NCI-H2227 (cell line): ENCODE results near the gene GRXCR2.
"Not testable (repeated sequence)": the region's sequence is repeated elsewhere in the genome, so short reads cannot be mapped to it uniquely, and the experiment has no call there.

ENCODE experiments used
- DNase-seq: peaks from one replicate; lab custom pipeline; 2025; ENCODE audit not compliant: unreplicated experiment; lab: John Stamatoyannopoulos, UW

GRXCR2 gene

DNA sequence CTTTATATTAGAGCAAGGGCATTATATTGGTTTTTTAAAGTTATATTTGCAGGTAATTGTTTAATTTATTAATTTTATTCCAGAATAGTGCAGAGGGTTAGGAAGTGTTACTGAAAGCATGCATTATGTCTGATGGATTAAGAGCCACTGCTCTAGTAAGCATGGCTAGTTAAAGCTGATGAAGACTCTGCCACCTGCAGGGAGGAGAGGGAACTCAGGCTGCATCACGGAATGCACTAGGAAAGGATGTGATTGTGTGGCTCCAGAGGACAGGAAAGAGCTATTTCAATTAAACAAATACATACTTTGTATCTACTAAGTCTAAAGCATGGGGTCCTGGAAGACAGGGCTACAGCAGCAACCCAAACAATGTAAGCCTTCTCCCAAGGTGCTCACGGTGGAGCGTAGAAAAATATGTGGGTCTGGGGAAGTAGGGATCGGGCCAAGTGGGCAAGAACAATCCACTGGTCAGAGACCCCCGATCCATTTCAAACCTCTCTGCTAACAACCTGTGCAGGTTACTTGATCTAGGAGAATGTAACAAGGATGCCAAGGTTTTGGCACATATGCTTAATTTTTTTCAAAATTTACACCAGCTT lies 15.3 kb upstream of the GRXCR2 start:
- DNase-seq, result peak; percentile 42

DNA sequence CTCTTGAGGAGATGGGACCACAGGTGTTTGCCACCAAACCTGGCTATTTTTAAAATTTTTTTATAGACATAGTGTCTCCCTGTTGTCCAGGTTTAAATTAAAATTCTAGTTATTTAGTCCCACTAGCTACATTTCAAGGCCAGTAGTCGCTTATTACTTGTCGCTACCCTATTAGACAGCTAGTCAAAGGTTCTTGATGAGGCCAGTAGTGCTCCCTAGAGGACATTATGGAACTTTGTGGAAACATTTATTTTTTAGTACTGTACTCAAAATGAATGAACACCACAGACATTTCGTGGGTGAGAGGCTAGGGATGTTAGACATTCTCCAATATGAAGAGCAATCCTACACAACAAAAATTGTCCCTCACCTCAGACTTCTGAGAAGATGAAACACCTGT lies 14.4 kb upstream of the GRXCR2 start:
- no peak for DNase-seq

DNA sequence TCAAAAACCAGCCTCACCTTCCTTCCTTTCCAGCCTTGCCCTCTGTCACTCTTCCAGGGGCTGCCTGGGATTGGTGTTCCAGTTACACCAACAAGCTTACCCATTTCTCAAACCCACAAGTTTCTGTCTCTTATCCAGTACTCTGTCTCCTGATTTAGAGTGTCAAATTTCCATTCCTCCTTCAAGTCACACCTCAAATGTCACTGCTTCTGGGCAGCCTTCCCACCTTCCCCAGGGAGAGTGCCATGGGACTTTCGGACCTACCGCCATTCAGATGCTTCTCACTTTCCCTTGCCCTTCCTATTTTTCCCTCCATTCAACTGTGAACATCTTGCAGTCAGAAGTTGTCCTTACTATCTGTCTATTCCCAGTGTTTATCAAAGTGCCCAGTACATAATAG lies 2.0 kb upstream of the GRXCR2 start:
- no peak for DNase-seq

DNA sequence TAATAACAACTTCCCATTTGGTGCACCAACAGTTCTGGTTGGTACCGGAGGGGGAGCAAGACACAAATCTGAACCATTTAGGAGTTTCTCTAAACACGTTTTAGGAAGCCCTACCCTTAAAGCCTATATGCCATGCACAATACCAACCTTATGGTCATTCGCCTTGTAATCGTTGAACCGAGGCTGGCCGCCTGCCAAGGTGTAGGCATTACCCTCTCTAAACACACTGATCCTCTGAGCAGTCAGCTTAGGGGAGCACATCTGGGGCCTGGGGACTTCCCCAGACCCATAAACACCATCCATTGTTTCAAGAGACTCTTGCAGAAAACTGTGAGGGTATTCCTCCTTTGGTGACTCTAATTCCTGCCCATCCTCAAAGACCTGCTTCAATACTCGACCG lies 328 bp downstream of the GRXCR2 start:
- DNase-seq, result no peak

DNA sequence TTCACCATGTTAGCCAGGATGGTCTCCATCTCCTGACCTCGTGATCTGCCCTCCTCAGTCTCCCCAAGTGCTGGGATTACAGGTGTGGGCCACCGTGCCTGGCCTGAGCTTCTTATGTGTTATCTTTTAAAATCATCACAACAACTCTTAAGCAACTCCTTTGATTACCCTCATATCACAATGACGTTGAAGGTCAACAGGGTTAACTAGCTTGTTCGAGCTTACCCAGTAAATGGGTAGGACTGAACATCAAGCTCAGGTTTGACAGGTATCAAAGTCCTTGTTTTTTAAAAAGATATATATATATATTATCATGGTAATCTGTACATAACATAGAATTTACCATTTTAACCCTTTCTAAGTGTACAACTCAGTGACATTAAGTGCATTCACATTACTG lies 3.1 kb downstream of the GRXCR2 start:
- DNase-seq, result no peak

DNA sequence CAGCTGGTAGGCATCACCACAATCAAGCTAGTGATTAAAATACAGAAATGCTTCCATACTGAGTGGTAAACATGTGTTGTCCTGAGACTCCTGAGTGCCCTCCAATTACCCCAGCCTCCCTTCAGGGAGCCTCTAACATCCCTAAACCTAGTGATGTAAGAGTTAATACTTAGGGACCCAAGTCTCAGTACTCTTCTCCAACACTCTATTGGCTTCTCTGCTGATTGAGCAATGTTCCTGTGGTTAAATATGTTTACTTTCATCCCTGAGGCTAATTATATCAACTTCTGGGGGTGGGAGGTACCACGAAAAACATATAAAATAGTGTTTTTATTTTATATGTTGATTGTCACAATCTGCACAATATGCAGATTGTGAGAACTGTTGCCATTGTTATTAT lies 5.0 kb downstream of the GRXCR2 start:
- DNase-seq, result no peak

DNA sequence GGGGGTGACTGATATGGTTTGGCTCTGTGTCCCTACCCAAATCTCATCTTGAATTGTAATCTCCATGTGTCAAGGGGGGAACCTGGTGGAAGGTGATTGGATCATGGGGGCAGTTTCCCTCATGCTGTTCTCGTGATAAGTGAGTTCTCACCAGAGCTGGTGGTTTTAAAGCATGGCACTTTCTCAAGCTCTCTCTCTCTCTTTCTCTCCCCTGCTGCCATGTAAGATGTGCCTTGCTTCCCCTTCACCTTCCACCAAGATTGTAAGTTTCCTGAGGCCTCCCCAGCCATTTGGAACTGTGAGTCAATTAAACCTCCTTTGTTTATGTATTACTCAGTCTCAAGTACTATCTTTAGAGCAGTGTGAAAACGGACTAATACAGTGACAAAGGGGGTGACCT lies 8.4 kb downstream of the GRXCR2 start:
- DNase-seq, result not testable (repeated sequence)

DNA sequence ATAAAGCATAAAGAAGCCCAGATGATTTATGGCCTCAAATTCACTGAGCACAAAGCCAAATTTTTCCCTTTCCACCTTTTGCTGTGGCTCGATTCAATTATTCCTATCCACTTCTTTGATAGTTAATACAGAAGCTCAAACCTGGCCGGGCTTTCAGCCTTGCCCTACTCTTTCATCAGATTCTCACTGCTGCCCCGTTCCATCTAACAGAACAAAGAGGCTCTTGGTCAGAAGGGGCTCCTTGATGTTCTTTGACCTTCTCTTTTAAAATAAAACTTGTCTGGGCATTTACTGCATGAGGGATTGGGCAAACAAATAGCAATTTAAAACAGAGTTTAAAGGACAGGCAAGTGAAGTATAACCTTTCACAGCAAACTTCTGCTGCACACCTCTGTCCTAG lies 9.8 kb downstream of the GRXCR2 start:
- peak; percentile 1 for DNase-seq

DNA sequence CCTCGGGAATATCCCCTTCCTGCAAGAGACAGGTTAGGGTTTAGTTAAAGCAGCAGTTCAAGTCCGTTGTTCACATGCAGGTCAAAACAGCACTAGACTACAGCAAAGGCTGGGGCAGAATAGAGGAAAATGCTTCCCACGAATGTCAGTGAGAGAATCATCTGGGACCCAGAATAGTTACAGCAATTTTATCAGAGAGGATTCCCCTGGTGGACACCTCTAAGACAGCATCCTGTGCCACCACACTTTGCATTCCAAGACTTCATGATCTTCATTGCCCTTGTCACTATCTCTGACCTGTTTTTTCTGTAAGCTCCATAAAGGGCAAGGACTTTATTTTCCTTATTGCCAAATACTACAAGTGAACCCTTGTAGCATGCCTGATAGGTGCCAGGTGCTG lies 12.9 kb downstream of the GRXCR2 start:
- DNase-seq, result peak; percentile 17

DNA sequence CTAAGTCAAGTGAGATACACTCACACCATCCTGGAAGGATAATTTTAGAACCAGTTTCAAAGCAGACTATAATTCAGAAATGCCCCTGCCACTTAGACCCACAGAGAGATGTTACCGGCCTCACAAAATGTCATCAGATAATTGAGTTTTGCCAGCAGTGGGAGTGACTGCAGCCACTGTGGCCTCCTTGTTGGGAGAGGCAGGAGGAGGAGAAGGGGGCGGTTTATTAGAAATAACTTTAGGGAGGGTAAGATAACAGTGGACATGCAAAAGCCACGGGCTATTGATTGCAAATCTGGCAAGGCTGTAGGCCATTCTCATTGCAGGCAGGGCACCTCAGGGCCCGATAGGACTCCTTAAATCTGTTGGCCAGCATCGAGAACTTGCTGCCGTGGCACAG lies 13.4 kb downstream of the GRXCR2 start:
- peak; percentile 47 for DNase-seq

DNA sequence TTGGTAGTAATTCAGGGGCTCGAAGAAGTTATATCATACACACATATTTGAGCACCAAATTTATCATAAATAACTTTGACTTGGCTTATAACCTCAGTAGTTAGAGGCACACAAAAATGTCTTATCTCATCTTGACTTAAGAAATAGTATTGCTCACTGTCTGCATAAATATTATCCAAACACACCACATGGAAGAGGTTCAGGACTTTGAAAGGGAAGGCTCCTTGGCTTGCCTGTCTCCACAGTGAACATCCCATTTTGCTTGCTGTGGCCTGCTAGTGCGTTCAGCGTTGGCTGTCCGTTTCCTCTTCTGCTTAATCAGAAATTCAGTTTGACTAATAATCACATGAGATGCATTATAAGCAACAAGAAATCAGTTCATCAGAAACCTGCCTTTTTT lies 13.9 kb downstream of the GRXCR2 start:
- DNase-seq, result no peak

DNA sequence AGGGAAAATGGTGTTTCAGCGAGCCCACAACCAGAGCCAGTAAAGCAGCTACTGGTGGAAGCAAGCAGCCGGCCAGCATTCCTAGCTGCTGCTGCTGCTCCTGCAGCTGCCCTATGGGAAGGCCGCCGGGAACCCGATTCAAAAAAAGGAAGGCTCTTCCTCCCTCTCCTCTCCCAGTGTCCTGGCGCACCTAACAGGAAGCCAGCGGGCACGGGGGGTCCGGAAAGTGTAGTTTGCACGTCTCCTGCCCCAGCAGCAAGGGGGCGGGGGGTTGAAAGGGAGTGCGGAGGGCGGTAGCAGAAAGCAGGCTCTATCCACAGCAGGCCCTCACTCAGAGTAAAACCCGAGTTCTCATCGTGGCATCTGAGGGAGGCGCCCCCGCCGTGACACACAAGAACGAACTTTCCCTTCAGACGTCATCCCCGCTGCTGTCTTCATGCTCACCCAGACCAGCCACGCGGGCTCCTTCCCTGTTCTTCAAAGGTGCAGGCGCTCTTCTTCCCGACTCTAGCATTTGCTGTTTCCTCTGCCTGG lies 16.5 kb downstream of the GRXCR2 start:
- DNase-seq, result peak; percentile 39

DNA sequence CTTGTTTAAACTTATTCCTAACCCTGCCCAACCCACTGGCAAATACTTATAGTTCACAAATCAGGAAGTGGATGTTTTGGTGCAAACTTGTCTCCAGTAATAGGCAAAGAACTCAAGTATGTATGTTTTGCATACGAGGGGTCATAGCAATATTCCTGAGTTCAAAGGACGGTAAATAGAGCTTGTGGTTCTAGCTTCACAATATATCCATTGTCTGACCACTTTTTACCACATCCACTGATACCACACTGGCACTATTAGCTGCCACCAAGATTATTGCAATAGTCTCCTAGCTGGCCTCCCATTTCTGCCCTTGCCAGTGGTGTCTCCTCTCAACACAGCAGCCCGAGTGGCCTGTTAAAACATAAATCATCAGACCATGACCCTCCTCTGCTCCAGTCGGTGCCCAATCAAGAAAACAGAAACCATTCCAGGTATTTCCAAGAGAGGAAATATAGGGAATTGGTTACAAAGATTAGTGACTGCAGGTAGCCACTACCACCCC lies 17.0 kb downstream of the GRXCR2 start:
- DNase-seq, result peak; percentile 36

DNA sequence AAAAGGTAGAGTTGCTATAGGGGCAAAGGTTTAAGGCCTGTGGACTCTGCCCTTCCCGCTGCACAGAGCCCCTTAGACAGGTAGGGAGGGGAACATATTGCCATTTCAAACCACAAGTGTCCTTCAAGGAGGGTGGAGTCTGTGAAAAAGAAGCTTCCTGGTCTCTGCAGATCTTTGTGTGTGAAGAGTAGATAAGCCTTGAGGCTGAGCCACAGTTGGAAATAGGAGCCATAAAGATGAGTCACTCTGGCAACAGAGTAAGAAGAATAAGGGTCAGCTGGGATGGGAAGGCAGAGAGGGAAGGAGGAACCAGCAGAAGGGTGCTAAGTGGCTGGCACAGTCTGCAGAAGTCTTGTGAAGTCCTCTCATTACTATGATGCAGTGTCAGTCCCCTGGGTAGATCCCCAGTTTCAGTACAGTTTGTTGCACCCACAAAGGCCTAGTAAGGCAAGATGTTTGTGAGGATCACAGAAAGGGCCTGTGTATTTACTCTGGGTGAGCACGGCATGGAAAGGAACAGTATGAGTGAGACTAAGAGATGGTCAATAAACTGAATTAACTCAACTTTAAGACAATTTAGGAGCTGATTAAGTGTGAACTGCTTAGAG lies 18.1 kb downstream of the GRXCR2 start:
- no peak for DNase-seq

DNA sequence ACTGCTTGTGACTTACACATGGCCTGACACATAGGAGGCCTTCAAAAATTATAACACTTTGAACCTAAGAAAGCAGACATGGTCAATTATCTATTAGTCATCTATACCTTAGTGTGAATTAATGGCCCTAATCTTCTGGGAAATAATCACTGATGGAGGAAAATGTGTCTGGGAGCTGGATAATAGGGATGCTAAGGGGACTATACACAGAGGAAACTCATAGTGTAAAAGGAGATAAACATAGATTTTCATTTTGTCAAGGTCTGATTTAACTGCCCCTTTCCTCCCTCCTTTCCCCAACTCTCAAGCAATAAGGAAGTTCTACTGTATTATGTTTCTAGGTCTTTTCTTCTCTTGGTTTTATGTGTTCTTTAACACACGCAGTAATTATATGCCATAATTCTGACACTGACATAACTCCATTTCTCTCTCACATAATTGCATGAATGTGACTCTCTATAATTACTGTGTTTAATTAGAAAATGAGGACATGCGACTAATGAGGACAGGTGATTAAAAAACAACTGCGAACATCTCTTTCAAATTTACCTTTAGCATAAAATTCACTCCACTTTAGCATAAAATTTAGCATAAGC lies 18.9 kb downstream of the GRXCR2 start:
- DNase-seq, result no peak

DNA sequence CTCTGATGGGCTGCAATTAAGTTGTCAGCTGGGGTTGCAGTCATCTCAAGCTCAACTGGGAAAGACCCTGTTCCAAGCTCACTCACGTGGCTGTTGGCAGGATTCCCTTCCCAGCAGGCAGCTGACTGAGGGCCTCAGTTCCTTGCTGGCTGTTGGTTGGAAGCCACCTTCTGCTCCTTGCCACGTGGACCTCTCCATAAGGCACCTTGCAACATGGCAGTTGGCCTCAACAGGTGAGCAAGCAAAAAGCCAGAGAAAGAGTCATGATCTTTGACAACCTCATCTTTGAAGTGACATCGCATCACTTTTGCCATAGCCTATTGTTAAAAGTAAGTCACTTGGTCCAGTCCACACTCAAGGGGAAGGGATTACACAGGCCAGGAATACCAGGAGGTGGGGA lies 19.8 kb downstream of the GRXCR2 start:
- DNase-seq, result no peak

DNA sequence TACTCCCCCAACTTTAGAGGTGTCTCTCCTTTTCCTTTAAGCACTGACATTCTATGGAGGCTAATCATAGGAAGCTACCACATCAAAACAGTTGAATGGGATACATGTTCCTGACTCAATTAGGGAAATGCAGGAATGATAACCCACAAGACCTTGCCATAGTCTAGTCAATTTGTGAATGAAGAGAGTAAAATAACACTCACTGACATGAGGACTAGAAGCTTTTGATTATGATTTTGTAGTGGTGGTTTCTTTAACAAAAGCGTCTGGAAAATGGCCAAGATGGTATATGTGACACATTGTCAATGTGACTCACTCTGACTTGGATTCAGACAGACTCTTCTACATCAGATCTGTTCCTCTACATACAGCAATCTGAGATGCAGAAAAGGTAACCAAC lies 24.0 kb downstream of the GRXCR2 start:
- DNase-seq, result no peak

DNA sequence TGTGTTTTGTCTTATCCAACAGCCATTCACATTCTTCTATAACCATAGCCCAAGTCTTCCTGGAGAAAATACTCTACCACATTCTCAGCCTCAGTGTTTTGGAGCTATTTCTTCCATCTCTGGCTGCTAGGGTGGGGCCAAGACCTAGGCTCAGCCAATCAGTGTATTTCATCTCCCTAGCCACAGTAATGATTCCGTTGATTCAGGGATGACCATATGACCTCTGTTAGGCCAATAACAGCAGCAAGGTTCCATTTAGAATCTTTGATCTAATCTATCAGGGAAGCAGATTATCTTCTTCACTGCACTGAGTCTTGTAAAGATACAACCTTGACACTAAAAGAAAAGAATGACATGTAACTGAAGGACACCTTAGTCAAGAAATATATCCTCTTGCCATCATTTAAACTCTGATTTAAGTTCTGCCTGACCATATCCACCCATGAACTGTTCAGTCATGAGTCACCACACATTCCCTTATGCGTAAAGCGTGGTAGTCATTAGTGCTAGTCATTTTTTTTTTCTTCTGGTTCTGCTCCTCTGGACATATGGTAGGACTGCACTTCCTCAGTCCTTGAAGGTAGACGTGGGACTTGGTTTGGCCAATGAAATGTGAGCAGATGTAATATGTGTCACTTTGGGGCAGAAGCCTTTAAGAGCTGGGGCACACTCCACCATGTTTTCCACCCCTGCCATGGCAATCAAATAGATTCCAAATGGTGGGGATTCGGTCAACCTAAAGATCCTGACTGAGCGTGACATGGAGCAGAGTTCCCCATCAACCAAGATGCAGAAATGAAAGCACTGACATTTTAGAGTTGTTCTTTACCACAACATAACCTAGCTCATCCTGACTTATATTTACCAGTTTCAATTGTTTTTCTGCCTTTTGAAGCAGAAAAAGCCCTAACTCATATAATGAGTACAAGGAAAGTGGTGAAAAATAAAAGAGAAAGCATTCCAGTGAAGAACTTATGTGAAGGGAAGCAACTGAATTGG lies 25.0 kb downstream of the GRXCR2 start:
- DNase-seq, result no peak

DNA sequence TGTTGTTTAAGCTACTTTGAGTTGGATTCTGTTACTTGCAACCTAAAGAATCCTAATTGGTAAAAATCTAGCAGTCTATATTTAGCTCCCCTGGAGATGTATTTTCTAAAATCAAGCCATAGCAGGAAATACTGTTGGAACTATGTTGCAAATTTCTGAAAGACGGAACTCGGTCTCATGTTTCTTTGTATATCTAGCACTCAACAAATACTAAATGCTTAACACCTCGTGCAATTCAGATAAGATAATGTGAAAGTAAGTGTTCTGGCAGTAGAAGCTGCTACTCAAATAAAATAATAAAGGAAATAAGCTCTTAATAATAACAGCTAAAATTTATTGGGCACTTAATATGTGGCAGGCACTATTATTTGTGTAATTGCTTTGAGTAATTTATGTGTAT lies 26.7 kb downstream of the GRXCR2 start:
- no peak for DNase-seq

DNA sequence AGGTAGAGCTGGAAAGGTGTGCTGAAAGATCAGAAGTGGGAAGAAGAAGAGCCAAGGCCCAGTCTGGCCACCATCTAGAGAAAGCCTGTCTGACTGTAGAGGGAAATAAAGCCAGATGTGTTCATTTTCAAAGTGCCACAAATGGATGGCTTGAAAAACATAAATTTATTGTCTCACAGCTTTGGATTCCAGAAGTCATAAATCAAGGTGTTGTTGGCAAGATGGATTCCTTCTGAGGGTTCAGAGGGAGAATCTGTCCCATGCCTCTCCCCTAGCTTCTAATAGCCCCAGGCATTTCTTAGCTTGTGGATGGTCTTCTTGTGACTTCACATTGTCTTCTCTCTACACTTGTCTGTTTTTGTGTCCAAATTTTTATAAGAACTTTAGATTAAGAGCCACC lies 31.5 kb downstream of the GRXCR2 start:
- no peak for DNase-seq

DNA sequence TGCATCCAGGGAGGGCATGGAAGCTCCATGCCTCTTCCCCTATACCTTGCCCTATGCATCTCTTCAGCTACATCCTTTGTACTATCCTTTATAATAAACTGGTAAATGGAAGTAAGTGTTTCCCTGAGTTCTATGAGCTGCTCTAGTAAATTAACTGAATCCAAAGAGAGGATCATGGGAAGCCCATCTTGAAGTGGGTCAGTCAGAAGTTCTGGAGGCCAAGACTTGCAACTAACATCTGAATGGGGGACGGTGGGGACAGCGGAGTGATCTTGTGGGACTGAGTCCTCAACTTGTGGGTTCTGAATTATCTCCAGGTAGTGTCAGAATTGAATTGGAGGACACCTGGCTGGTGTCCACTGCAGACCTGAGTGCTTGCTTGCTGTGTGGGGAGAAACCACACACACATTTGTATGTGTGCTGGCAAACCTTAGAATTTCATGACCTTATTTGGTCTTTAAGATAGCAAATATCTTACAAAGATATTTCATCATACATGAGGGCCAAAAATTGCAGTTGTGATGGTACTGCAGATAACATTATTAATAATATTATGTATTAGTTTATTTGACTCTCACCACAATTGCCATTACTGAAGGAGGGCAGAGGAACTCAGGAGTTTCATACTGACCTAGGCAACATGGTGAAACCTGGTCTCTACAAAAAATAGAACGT lies 32.2 kb downstream of the GRXCR2 start:
- DNase-seq, result no peak
